ENCODE data around the gene DBH.

DNA sequence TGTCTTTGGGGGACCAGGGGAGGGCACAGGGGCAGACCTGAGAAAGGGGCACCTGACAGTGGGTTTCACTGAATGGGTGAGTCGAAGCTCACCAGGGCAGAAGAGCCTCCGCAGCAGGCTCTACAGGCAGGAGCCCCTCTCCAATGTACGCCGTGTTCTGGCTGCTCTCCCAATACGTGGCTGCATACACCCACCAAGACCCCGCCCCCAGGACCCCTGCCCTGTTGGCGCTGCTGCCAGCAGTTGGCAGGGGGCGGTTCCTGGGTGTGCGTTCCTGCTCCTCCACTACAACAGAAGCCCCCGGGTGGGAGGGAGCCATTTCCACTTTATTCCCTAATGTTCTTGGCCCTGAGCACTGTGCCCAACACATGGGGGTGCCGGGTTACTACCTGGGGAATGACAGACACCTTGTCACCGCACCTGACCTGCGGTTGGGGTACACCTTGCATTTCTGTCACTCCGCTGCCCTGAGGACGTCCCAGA, 71.6 kb downstream of the DBH start:
- TF ChIP-seq, protein P1, sequence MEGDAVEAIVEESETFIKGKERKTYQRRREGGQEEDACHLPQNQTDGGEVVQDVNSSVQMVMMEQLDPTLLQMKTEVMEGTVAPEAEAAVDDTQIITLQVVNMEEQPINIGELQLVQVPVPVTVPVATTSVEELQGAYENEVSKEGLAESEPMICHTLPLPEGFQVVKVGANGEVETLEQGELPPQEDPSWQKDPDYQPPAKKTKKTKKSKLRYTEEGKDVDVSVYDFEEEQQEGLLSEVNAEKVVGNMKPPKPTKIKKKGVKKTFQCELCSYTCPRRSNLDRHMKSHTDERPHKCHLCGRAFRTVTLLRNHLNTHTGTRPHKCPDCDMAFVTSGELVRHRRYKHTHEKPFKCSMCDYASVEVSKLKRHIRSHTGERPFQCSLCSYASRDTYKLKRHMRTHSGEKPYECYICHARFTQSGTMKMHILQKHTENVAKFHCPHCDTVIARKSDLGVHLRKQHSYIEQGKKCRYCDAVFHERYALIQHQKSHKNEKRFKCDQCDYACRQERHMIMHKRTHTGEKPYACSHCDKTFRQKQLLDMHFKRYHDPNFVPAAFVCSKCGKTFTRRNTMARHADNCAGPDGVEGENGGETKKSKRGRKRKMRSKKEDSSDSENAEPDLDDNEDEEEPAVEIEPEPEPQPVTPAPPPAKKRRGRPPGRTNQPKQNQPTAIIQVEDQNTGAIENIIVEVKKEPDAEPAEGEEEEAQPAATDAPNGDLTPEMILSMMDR (IDR thresholded peaks at IDR 0.05; ENCODE audit: borderline replicate concordance, extremely low read depth, low read length, poor library complexity, severe bottlenecking): no peak
- no peak for TF ChIP-seq EZH2 (IDR thresholded peaks at IDR 0.05; ENCODE audit: borderline replicate concordance, low read depth, low read length, severe bottlenecking)

All from DND-41 (cell line).